Liver (tissue), 9 donors: ENCODE results near the gene NHERF1. TPM values are rescaled to one million over a fixed set of nuclear protein-coding genes. Genes with fewer than 3 reads are reported as not detected.

ENCODE experiments used
- DNase-seq: peaks from one replicate; pipeline ENCODE4 v3.0.0-alpha.2; 2017; ENCODE audit warnings: low spot score
- H3K27ac ChIP-seq, 2 donors: one replicate each; pipeline ENCODE4 v1.7.0; 2013; ENCODE audit warnings: inconsistent platforms in 2 of 2, low read length in 2 of 2, control low read depth in 1 of 2, low read depth in 1 of 2, mild to moderate bottlenecking in 1 of 2
- H3K27me3 ChIP-seq, 4 donors: one replicate each; pipeline versions ENCODE4 v1.6.1 to v1.7.0; 2013; ENCODE audit warnings: low read length in 3 of 4, inconsistent platforms in 1 of 4, mild to moderate bottlenecking in 1 of 4, moderate library complexity in 1 of 4; ENCODE audit not compliant: control insufficient read depth in 4 of 4, insufficient read depth in 4 of 4
- H3K36me3 ChIP-seq, 4 donors: one replicate each; pipeline versions ENCODE4 v1.6.1 to v1.7.0; 2013; ENCODE audit warnings: low read length in 3 of 4, mild to moderate bottlenecking in 3 of 4, low read depth in 1 of 4, moderate library complexity in 1 of 4; ENCODE audit not compliant: control insufficient read depth in 4 of 4, insufficient read depth in 3 of 4
- H3K4me1 ChIP-seq, 4 donors: one replicate each; pipeline versions ENCODE4 v1.6.1 to v1.7.0; 2013; ENCODE audit warnings: low read length in 3 of 4, mild to moderate bottlenecking in 3 of 4, moderate library complexity in 1 of 4; ENCODE audit not compliant: control insufficient read depth in 4 of 4, insufficient read depth in 4 of 4
- H3K4me3 ChIP-seq, 3 donors: one replicate each; pipeline versions ENCODE4 v1.6.1 to v1.7.0; 2013; ENCODE audit warnings: low read length in 3 of 3, control low read depth in 1 of 3, low read depth in 1 of 3, mild to moderate bottlenecking in 1 of 3
- H3K9ac ChIP-seq, 2 donors: one replicate each; pipeline ENCODE4 v1.7.0; 2013; ENCODE audit warnings: low read length in 2 of 2, mild to moderate bottlenecking in 2 of 2, moderate library complexity in 2 of 2, control low read depth in 1 of 2, low read depth in 1 of 2
- H3K9me3 ChIP-seq, 4 donors: one replicate each; pipeline versions ENCODE4 v1.6.1 to v1.7.0; 2013; ENCODE audit warnings: low read length in 3 of 4; ENCODE audit not compliant: control insufficient read depth in 4 of 4
- ATF3 ChIP-seq: IDR thresholded peaks from 2 replicates; pipeline ENCODE4 v1.6.1; 2016; ENCODE audit warnings: antibody characterized with exemption
- CTCF ChIP-seq: fragments of 150-350 bp; IDR thresholded peaks from 2 replicates; pipeline ENCODE4 v1.5.1; 2017; ENCODE audit warnings: improper control_type of control experiment, low read depth, low read length; ENCODE audit not compliant: missing input control
- EGR1 ChIP-seq, 2 donors: IDR thresholded peaks; 2 replicates each; pipeline ENCODE4 v1.6.1; 2016 to 2018; ENCODE audit warnings: antibody characterized with exemption in 2 of 2, low read depth in 2 of 2
- FOXA1 ChIP-seq: IDR thresholded peaks from 2 replicates; pipeline ENCODE4 v1.6.1; 2016; ENCODE audit warnings: antibody characterized with exemption
- FOXA2 ChIP-seq: IDR thresholded peaks from 2 replicates; pipeline ENCODE4 v1.6.1; 2016; ENCODE audit warnings: antibody characterized with exemption
- GABPA ChIP-seq, 2 donors: IDR thresholded peaks in 1 of 2; conservative IDR thresholded peaks in 1 of 2; 2 replicates each; pipeline ENCODE4 v1.6.1; 2016; ENCODE audit warnings: antibody characterized with exemption in 2 of 2, mild to moderate bottlenecking in 1 of 2, moderate library complexity in 1 of 2
- HNF4A ChIP-seq, 2 donors: conservative IDR thresholded peaks; 2 replicates each; pipeline ENCODE4 v1.6.1; 2016; ENCODE audit warnings: antibody characterized with exemption in 2 of 2, mild to moderate bottlenecking in 2 of 2
- HNF4G ChIP-seq: IDR thresholded peaks from 2 replicates; pipeline ENCODE4 v1.6.1; 2016; ENCODE audit warnings: antibody characterized with exemption
- JUND ChIP-seq, 2 donors: IDR thresholded peaks; 2 replicates each; pipeline ENCODE4 v1.6.1; 2016; ENCODE audit warnings: antibody characterized with exemption in 2 of 2
- MAX ChIP-seq: IDR thresholded peaks from 2 replicates; pipeline ENCODE4 v1.6.1; 2016; ENCODE audit warnings: antibody characterized with exemption
- NR2F2 ChIP-seq: IDR thresholded peaks from 2 replicates; pipeline ENCODE4 v1.6.1; 2016; ENCODE audit warnings: antibody characterized with exemption
- RAD21 ChIP-seq, 2 donors: IDR thresholded peaks; 2 replicates each; pipeline ENCODE4 v1.6.1; 2016; ENCODE audit warnings: antibody characterized with exemption in 2 of 2, mild to moderate bottlenecking in 2 of 2
- REST ChIP-seq: IDR thresholded peaks from 2 replicates; pipeline ENCODE4 v1.6.1; 2016; ENCODE audit warnings: antibody characterized with exemption, mild to moderate bottlenecking
- RXRA ChIP-seq, 2 donors: IDR thresholded peaks; 2 replicates each; pipeline ENCODE4 v1.6.1; 2017 to 2018; ENCODE audit warnings: antibody characterized with exemption in 2 of 2, mild to moderate bottlenecking in 1 of 2
- SP1 ChIP-seq: IDR thresholded peaks from 2 replicates; pipeline ENCODE4 v1.6.1; 2018; ENCODE audit warnings: antibody characterized with exemption, mild to moderate bottlenecking
- YY1 ChIP-seq: IDR thresholded peaks from 2 replicates; pipeline ENCODE4 v1.6.1; 2016; ENCODE audit warnings: antibody characterized with exemption, mild to moderate bottlenecking
- ZBTB33 ChIP-seq: IDR thresholded peaks from 2 replicates; pipeline ENCODE4 v1.6.1; 2016; ENCODE audit warnings: antibody characterized with exemption
- WGBS: extraction: QIAGEN DNeasy Blood & Tissue Kit; methylation state at CpG from one replicate; pipeline ENCODE4 v1.1.7; 2013; 5-methylcytosine and 5-hydroxymethylcytosine counted together
- polyA plus RNA-seq, 2 donors: library from polyadenylated mRNA; stranded (reverse) in 1 of 2; unstranded in 1 of 2; fragments of 200-250 nt in 1 of 2; fragments of >200 nt in 1 of 2; fragmentation: Nextera tagmentation in 1 of 2; extraction: Ambion mirVana in 1 of 2; gene quantifications; one replicate each; pipeline versions ENCODE4 v1.2.1 to v1.2.3, GENCODE V29; 2013 to 2015
- total RNA-seq, 2 donors: library from RNA; depleted of rRNA; stranded (reverse); fragments of >200 nt; gene quantifications; one replicate each; pipeline ENCODE4 v1.2.3, GENCODE V29; 2014
- donor health status: healthy.
- donor health status: healthy.
- donor health status: healthy.
- donor health status: healthy.
- donor health status: healthy.

The NHERF1 gene
- total and polyA plus RNA-seq, 4 donors = 38.1 to 160 (median 94.7) TPM

GRCh38 chr17:74737299-74738050, 11.0 kb upstream of the NHERF1 start:
- H3K36me3 ChIP-seq = no peaks in the 10 kb centered on the region
- peak overlapping the region; percentile 84 to 88 for H3K27ac ChIP-seq
- H3K9me3 ChIP-seq = no peaks in the 10 kb centered on the region
- peak; percentile 36 for TF ChIP-seq CTCF
- TF ChIP-seq ZBTB33 = no peak
- peak; percentile 54 to 56 for TF ChIP-seq RAD21 (IDR thresholded peaks at IDR 0.05)
- no peak for TF ChIP-seq HNF4G
- WGBS = 3% methylated on average over 38 of the region's 38 CpGs
- peak overlapping the region; percentile 8 to 46 for H3K9ac ChIP-seq
- no peak for DNase-seq
- peak overlapping the region; percentile 54 to 65 (median 65) for H3K4me3 ChIP-seq
- peaks cover 11 to 36% (median 23%) of the 10 kb centered on the region in 4 donors for H3K4me1 ChIP-seq
- no peaks in the 10 kb centered on the region for H3K27me3 ChIP-seq

GRCh38 chr17:74738051-74738996, 10.1 kb upstream of the NHERF1 start:
- no peak overlapping the region for H3K27ac ChIP-seq
- H3K27me3 ChIP-seq = no peaks in the 10 kb centered on the region
- H3K4me3 ChIP-seq = peak overlapping the region in 2 of 3 donors; percentile 65
- H3K36me3 ChIP-seq = no peaks in the 10 kb centered on the region
- peak overlapping the region in 1 of 2 donors; percentile 8 for H3K9ac ChIP-seq
- 43% methylated on average over 16 of the region's 16 CpGs for WGBS
- DNase-seq = no peak
- peaks cover 11 to 36% (median 23%) of the 10 kb centered on the region in 4 donors for H3K4me1 ChIP-seq
- no peaks in the 10 kb centered on the region for H3K9me3 ChIP-seq
- TF ChIP-seq SP1 = no peak
- TF ChIP-seq GABPA (IDR thresholded peaks at IDR 0.05 in 1 of 2, conservative IDR thresholded peaks at IDR 0.05 in 1 of 2) = no peak
- TF ChIP-seq ZBTB33 = no peak
- TF ChIP-seq ATF3 = no peak
- TF ChIP-seq JUND (IDR thresholded peaks at IDR 0.05) = no peak
- TF ChIP-seq HNF4G = no peak
- no peak for TF ChIP-seq REST
- TF ChIP-seq CTCF = no peak
- TF ChIP-seq HNF4A (conservative IDR thresholded peaks at IDR 0.05) = no peak
- no peak for TF ChIP-seq NR2F2
- TF ChIP-seq MAX = no peak
- no peak for TF ChIP-seq FOXA2
- TF ChIP-seq FOXA1 = no peak
- TF ChIP-seq RAD21 (IDR thresholded peaks at IDR 0.05) = no peak
- no peak for TF ChIP-seq EGR1 (IDR thresholded peaks at IDR 0.05; ENCODE audit: low read depth in 2 of 2)
- TF ChIP-seq RXRA (IDR thresholded peaks at IDR 0.05) = no peak
- TF ChIP-seq YY1 = no peak
